HG02852 (cell line): ENCODE results near the gene GRIK3.

Experiments
- ATAC-seq: cut with Tn5 transposase; IDR thresholded peaks from one replicate; pipeline ENCODE4 v1.9.1; 2021; ENCODE audit warnings: mild to moderate bottlenecking, moderate library complexity; ENCODE audit not compliant: unreplicated experiment

GRIK3 gene

GRCh38 chr1:36859926-36860325, 174.4 kb downstream of the GRIK3 start:
- ATAC-seq: no peak

- no peak for ATAC-seq
Measured at GRCh38 chr1:36858981-36859380, 175.3 kb downstream of the GRIK3 start.

- ATAC-seq: no peak
Measured at GRCh38 chr1:36858553-36858952, 175.8 kb downstream of the GRIK3 start.

GRCh38 chr1:36857754-36858153, 176.6 kb downstream of the GRIK3 start:
- ATAC-seq: no peak

- no peak for ATAC-seq
Measured at GRCh38 chr1:36855699-36856494, 178.4 kb downstream of the GRIK3 start.

- ATAC-seq: no peak
Measured at GRCh38 chr1:36853638-36854037, 180.7 kb downstream of the GRIK3 start.

- no peak for ATAC-seq
Measured at GRCh38 chr1:36852586-36852985, 181.7 kb downstream of the GRIK3 start.

GRCh38 chr1:36851595-36851994, 182.7 kb downstream of the GRIK3 start:
- ATAC-seq: no peak

GRCh38 chr1:36851087-36851486, 183.2 kb downstream of the GRIK3 start:
- no peak for ATAC-seq

- no peak for ATAC-seq
Measured at GRCh38 chr1:36849956-36850355, 184.4 kb downstream of the GRIK3 start.

- no peak for ATAC-seq
Measured at GRCh38 chr1:36847761-36848160, 186.6 kb downstream of the GRIK3 start.

- ATAC-seq: no peak
Measured at GRCh38 chr1:36847186-36847585, 187.1 kb downstream of the GRIK3 start.

GRCh38 chr1:36846357-36846756, 188.0 kb downstream of the GRIK3 start:
- ATAC-seq: no peak

GRCh38 chr1:36845802-36846201, 188.5 kb downstream of the GRIK3 start:
- ATAC-seq: no peak

GRCh38 chr1:36844917-36845316, 189.4 kb downstream of the GRIK3 start:
- ATAC-seq: no peak

GRCh38 chr1:36843906-36844610, 190.3 kb downstream of the GRIK3 start:
- ATAC-seq: no peak

- ATAC-seq: no peak
Measured at GRCh38 chr1:36843027-36843426, 191.3 kb downstream of the GRIK3 start.

- no peak for ATAC-seq
Measured at GRCh38 chr1:36842448-36842847, 191.9 kb downstream of the GRIK3 start.

- ATAC-seq: no peak
Measured at GRCh38 chr1:36839485-36839884, 194.8 kb downstream of the GRIK3 start.

- no peak for ATAC-seq
Measured at GRCh38 chr1:36838888-36839287, 195.4 kb downstream of the GRIK3 start.

- ATAC-seq: no peak
Measured at GRCh38 chr1:36836916-36837315, 197.4 kb downstream of the GRIK3 start.

GRCh38 chr1:36836196-36836883, 198.0 kb downstream of the GRIK3 start:
- no peak for ATAC-seq
